Measurements from ENCODE around the gene REPS1.

The REPS1 gene

GRCh38 chr6:138914701-138915100, 73.4 kb downstream of the REPS1 start:
- DNase-seq, result no peak

- DNase-seq, result no peak
These were observed 75.7 kb downstream of the REPS1 start for GRCh38 chr6:138912308-138912707.

GRCh38 chr6:138909975-138910374, 78.1 kb downstream of the REPS1 start:
- DNase-seq, result no peak

- no peak for DNase-seq
These were observed 78.5 kb downstream of the REPS1 start for GRCh38 chr6:138909511-138909910.

- DNase-seq, result no peak
These were observed 80.9 kb downstream of the REPS1 start for GRCh38 chr6:138907167-138907566.

- no peak for DNase-seq
These were observed 91.0 kb downstream of the REPS1 start for GRCh38 chr6:138897031-138897430.

- DNase-seq, result no peak
These were observed 91.8 kb downstream of the REPS1 start for GRCh38 chr6:138896104-138896756.

GRCh38 chr6:138891255-138891986, 96.6 kb downstream of the REPS1 start:
- DNase-seq, result no peak

GRCh38 chr6:138885156-138885819, 102.8 kb downstream of the REPS1 start:
- no peak for DNase-seq

GRCh38 chr6:138882369-138883017, 105.6 kb downstream of the REPS1 start:
- no peak for DNase-seq

- no peak for DNase-seq
These were observed 114.9 kb downstream of the REPS1 start for GRCh38 chr6:138873191-138873590.

GRCh38 chr6:138869398-138869797, 118.7 kb downstream of the REPS1 start:
- DNase-seq, result no peak

- DNase-seq, result no peak
These were observed 119.9 kb downstream of the REPS1 start for GRCh38 chr6:138868181-138868580.

- DNase-seq, result no peak
These were observed 122.5 kb downstream of the REPS1 start for GRCh38 chr6:138865480-138866109.

GRCh38 chr6:138864343-138864890, 123.6 kb downstream of the REPS1 start:
- DNase-seq, result no peak

- DNase-seq, result no peak
These were observed 124.7 kb downstream of the REPS1 start for GRCh38 chr6:138863321-138863720.

GRCh38 chr6:138862456-138862855, 125.6 kb downstream of the REPS1 start:
- DNase-seq, result no peak

GRCh38 chr6:138857775-138858174, 130.3 kb downstream of the REPS1 start:
- no peak for DNase-seq

- no peak for DNase-seq
These were observed 131.4 kb downstream of the REPS1 start for GRCh38 chr6:138856654-138857053.
